ENCODE measurements around the gene AMER1. TPM values are rescaled to one million over a fixed set of nuclear protein-coding genes. Genes with fewer than 3 reads are reported as not detected.

AMER1 gene
- total and polyA plus RNA-seq, 9 of the 15 experiments (the other 6 are each of a cell fraction or from before 2014, with no cell fraction given) = 0.29 to 4.6 (median 3.0) TPM

GRCh38 chrX:64198036-64198435 is 7.5 kb downstream of the AMER1 start:
- ATAC-seq (no peak; the same call in 2 of the 3 replicates), DNase-seq (ENCODE audit: extremely low read depth in 1 of 4, low spot score in 3 of 4) (peak in 2 of 4 experiments; percentile 15 to 59), FAIRE-seq (no peak)
- Histone ChIP-seq H3K79me2 (ENCODE audit: control insufficient read depth, insufficient read depth, low read length) (no peaks in the 10 kb centered on the region), H2AFZ (ENCODE audit: low read depth, low read length) (no peak overlapping the region), H3K4me3 (no peak overlapping the region), H3K4me2 (ENCODE audit: insufficient read depth, low read length) (no peak overlapping the region), H3K9ac (ENCODE audit: insufficient read depth in 1 of 2, low read depth in 2 of 2, low read length in 2 of 2) (no peak overlapping the region), H3K4me1 (replicated peaks in 1 of 2; ENCODE audit: control insufficient read depth in 2 of 2, insufficient read depth in 2 of 2, low read length in 2 of 2) (peaks cover 0 to 2% of the 10 kb centered on the region in 2 experiments; a peak in 2 of 5 replicates), H3K9me3 (replicated peaks; ENCODE audit: control insufficient read depth, insufficient read depth, low read depth, low read length) (no peaks in the 10 kb centered on the region), H4K20me1 (replicated peaks; ENCODE audit: control insufficient read depth, insufficient read depth, low read length) (no peaks in the 10 kb centered on the region), H3K27me3 (ENCODE audit: control insufficient read depth in 2 of 2, insufficient read depth in 2 of 2, low read length in 2 of 2) (no peaks in the 10 kb centered on the region), H3K36me3 (ENCODE audit: control insufficient read depth, insufficient read depth, low read length) (no peaks in the 10 kb centered on the region), H3K27ac (ENCODE audit: extremely low read depth, low read depth, low read length) (no peak overlapping the region), H3K9me1 (ENCODE audit: control insufficient read depth, insufficient read depth, low read length) (no peaks in the 10 kb centered on the region)
- ChIA-PET POLR2A (no interaction called here), CTCF (ENCODE audit: low intra/inter-chr PET ratio) (no interaction called here)
- in situ Hi-C loops (cut with MboI) = no loop called here
- BruUV-seq (replicated peaks) = no TSS peak
- intact Hi-C loops (cut with micrococcal nuclease) = no loop called here
- peak; percentile 74 for TF ChIP-seq NFIC (IDR thresholded peaks at IDR 0.05)
- TF ChIP-seq CBX5 (IDR thresholded peaks at IDR 0.05; ENCODE audit: borderline replicate concordance, low read depth) = no peak

- Histone ChIP-seq H3K4me1 (replicated peaks in 1 of 2; ENCODE audit: control insufficient read depth in 2 of 2, insufficient read depth in 2 of 2, low read length in 2 of 2) (peaks cover 0 to 2% of the 10 kb centered on the region in 2 experiments; a peak in 2 of 5 replicates), H3K9me1 (ENCODE audit: control insufficient read depth, insufficient read depth, low read length) (no peaks in the 10 kb centered on the region), H2AFZ (ENCODE audit: low read depth, low read length) (no peak overlapping the region), H3K79me2 (ENCODE audit: control insufficient read depth, insufficient read depth, low read length) (no peaks in the 10 kb centered on the region), H3K27me3 (ENCODE audit: control insufficient read depth in 2 of 2, insufficient read depth in 2 of 2, low read length in 2 of 2) (no peaks in the 10 kb centered on the region), H3K4me3 (no peak overlapping the region), H3K36me3 (ENCODE audit: control insufficient read depth, insufficient read depth, low read length) (peaks cover 2% of the 10 kb centered on the region; the same call in 1 of the 3 replicates), H3K4me2 (ENCODE audit: insufficient read depth, low read length) (no peak overlapping the region), H3K9ac (ENCODE audit: insufficient read depth in 1 of 2, low read depth in 2 of 2, low read length in 2 of 2) (no peak overlapping the region), H3K9me3 (replicated peaks; ENCODE audit: control insufficient read depth, insufficient read depth, low read depth, low read length) (no peaks in the 10 kb centered on the region), H4K20me1 (replicated peaks; ENCODE audit: control insufficient read depth, insufficient read depth, low read length) (no peaks in the 10 kb centered on the region), H3K27ac (ENCODE audit: extremely low read depth, low read depth, low read length) (no peak overlapping the region)
- intact Hi-C loops (cut with micrococcal nuclease) = no loop called here
- FAIRE-seq (no peak), DNase-seq (ENCODE audit: extremely low read depth in 1 of 4, low spot score in 3 of 4) (no peak), ATAC-seq (no peak)
- no CpG with 5 or more reads among the region's 3 CpGs for WGBS (ENCODE audit: insufficient coverage, low coverage, missing lambda C conversion rate)
- ChIA-PET CTCF (ENCODE audit: low intra/inter-chr PET ratio) (no interaction called here), POLR2A (interaction anchor here (1.0 kb wide), 1 partner anchor 9 kb away, joined by 3 read pairs; no protein-coding TSS in a partner anchor)
- in situ Hi-C loops (cut with MboI) = no loop called here
- no TSS peak for BruUV-seq (replicated peaks)
- TF ChIP-seq ZBTB8A (IDR thresholded peaks at IDR 0.05; ENCODE audit: partially characterized antibody) = no peak
- no peak for TF ChIP-seq ZNF707 (CRISPR knock-in tag; conservative IDR thresholded peaks at IDR 0.05)
- no peak for TF ChIP-seq ZFPM2 (CRISPR knock-in tag; IDR thresholded peaks at IDR 0.05)
- no peak for TF ChIP-seq MGA (IDR thresholded peaks at IDR 0.05)
Measured at GRCh38 chrX:64196606-64197005, 8.9 kb downstream of the AMER1 start.

Data from K562 (cell line).